ENCODE results near the gene VAMP5. TPM values are rescaled to one million over a fixed set of nuclear protein-coding genes. Genes with fewer than 3 reads are reported as not detected.

VAMP5 gene
- total RNA-seq, 1 experiment from 2014 or later = 1.9 TPM

- TF ChIP-seq EZH2phosphoT487 (IDR thresholded peaks at IDR 0.05; ENCODE audit: borderline replicate concordance) = no peak
- TF ChIP-seq ATF3 (IDR thresholded peaks at IDR 0.05) = no peak
- TF ChIP-seq MAX (IDR thresholded peaks at IDR 0.05) = no peak
- no peak for TF ChIP-seq CEBPB (IDR thresholded peaks at IDR 0.05; ENCODE audit: low read depth)
- TF ChIP-seq YY1 (IDR thresholded peaks at IDR 0.05; ENCODE audit: extremely low read depth, insufficient replicate concordance, low read depth, low read length) = no peak
- TF ChIP-seq POLR2AphosphoS5 (IDR thresholded peaks at IDR 0.05; ENCODE audit: low read depth, low read length) = no peak
- TF ChIP-seq CBX3 (IDR thresholded peaks at IDR 0.05; ENCODE audit: low read depth) = no peak
- TF ChIP-seq JUND (IDR thresholded peaks at IDR 0.05) = no peak
- TF ChIP-seq SRF (IDR thresholded peaks at IDR 0.05; ENCODE audit: low read depth) = no peak
- TF ChIP-seq TCF7L2 (IDR thresholded peaks at IDR 0.05; ENCODE audit: borderline replicate concordance, extremely low read depth, insufficient read depth, insufficient read length) = no peak
- no peak for TF ChIP-seq FOSL1 (IDR thresholded peaks at IDR 0.05; ENCODE audit: low read depth)
- TF ChIP-seq CTCF (IDR thresholded peaks at IDR 0.05 in 2 of 3, conservative IDR thresholded peaks at IDR 0.05 in 1 of 3; ENCODE audit: borderline replicate concordance in 1 of 3, insufficient read depth in 1 of 3, low read depth in 2 of 3, low read length in 2 of 3) = no peak
- Histone ChIP-seq H3K36me3 (ENCODE audit: control insufficient read depth in 1 of 2, insufficient read depth in 2 of 2, low read length in 2 of 2) (peaks cover 16 to 43% of the 10 kb centered on the region in 2 experiments; a peak in 3 of 4 replicates), H3K4me3 (replicated peaks in 1 of 2; ENCODE audit: low read depth in 1 of 2, low read length in 2 of 2) (no peak overlapping the region), H3K79me2 (ENCODE audit: insufficient read depth, low read length) (peaks cover 8% of the 10 kb centered on the region), H3K27ac (ENCODE audit: low read depth, low read length) (no peak overlapping the region), H2AFZ (ENCODE audit: low read depth, low read length, poor library complexity, severe bottlenecking) (no peak overlapping the region), H4K20me1 (ENCODE audit: insufficient read depth) (no peaks in the 10 kb centered on the region; the same call in 1 of the 2 replicates), H3K4me2 (ENCODE audit: low read length) (no peak overlapping the region), H3K4me1 (ENCODE audit: control insufficient read depth in 1 of 2, insufficient read depth in 2 of 2, low read length in 2 of 2) (no peaks in the 10 kb centered on the region), H3K27me3 (ENCODE audit: insufficient read depth, low read length) (no peaks in the 10 kb centered on the region), H3K9me3 (ENCODE audit: control insufficient read depth in 1 of 2, insufficient read depth in 1 of 2, low read depth in 1 of 2, low read length in 2 of 2) (no peaks in the 10 kb centered on the region), H3K9ac (ENCODE audit: low read length) (no peak overlapping the region), H3K9me2 (ENCODE audit: insufficient read depth) (no peaks in the 10 kb centered on the region)
- DNase-seq (ENCODE audit: low read depth, low spot score) (no peak), ATAC-seq (no peak)
- ChIA-PET POLR2A (interaction anchor here (15.3 kb wide), 1 partner anchor 129 kb away, joined by 236 read pairs; the partner anchor contains the start of gene SH2D6), CTCF (interaction anchor here (2.5 kb wide), 1 partner anchor 253 kb away, joined by 17 read pairs; no protein-coding TSS in a partner anchor), RAD21 (ENCODE audit: low non-redundant PET in 1 of 2, low total read pairs in 2 of 2, uncharacterized antibody in 2 of 2, unreplicated experiment in 2 of 2) (no interaction called here)
- no TSS peak for BruUV-seq (replicated peaks)
- intact Hi-C loops (cut with micrococcal nuclease) = loop anchor here (10.0 kb wide), 1 partner anchor 228 kb away; the partner anchor contains the start of gene TGOLN2
Observed at GRCh38 chr2:85553184-85553583, 31.0 kb upstream of the VAMP5 start.

All from HCT116 (cell line).